ELR (cell line): ENCODE data around the gene ATG7.
"Not testable (repeated sequence)": the region's sequence is repeated elsewhere in the genome, so short reads cannot be mapped to it uniquely, and the experiment has no call there.

Source experiments
- DNase-seq: peaks from one replicate; pipeline ENCODE4 v3.0.0-alpha.2; 2015; ENCODE audit warnings: low read depth

ATG7 gene

GRCh38 chr3:11251807-11252176, 20.4 kb upstream of the ATG7 start:
- DNase-seq: no peak

DNA sequence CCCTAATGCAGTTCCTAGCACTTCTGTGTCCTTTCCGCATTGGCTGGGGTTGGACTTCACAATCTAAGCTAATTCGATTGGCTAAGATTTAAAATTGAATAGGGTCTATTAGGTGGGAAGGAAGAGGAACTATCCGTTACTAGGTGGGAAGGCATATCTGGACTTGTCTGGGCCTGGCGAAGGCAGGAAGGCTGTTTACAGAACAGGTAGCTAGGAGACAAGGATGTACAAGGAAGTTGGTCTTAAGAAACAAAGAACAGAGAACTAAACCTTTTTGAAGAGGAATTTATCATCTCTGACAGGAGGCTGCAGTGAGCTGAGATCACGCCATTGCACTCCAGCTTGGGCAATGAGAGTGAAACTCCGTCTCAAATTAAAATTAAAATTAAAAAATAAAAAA, 17.3 kb upstream of the ATG7 start:
- no peak for DNase-seq

DNA sequence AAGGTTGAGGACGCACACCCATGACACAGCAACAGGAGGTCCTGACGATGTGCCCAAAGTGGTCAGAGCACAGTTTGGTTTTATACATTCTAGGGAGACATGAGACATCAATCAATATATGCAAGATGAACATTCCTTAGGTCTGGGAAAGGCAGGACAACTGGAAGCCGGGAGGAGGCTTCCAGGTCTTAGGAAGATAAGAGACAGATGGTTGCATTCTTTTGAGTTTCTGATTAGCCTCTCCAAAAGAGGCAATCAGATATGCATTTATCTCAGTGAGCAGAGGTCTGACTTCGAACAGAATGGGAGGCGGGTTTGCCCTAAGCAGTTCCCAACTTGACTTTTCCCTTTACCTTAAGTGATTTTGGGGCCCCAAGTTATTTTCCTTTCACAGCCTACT, 16.7 kb upstream of the ATG7 start:
- not testable (repeated sequence) for DNase-seq

GRCh38 chr3:11258958-11259357, 13.2 kb upstream of the ATG7 start:
- no peak for DNase-seq

DNA sequence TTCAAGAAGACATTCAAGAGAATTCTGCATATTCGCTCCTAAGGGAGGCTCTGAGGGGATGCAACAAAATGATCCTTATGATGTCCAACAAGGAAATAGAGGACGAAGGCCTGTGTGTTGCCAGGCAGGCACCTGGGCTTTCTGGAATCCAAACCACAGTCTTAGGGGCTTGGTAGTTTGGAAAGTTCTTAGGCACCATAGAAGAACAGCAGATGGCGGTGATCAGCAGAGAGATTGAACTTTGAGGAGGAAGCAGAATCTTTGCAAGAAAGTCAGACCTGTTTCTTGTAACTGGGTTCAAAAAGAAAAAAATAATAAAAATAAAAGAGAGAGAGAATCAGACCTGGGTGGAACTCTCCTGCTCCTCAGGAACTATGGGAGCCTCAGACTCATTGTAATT, 11.7 kb upstream of the ATG7 start:
- DNase-seq: no peak

DNA sequence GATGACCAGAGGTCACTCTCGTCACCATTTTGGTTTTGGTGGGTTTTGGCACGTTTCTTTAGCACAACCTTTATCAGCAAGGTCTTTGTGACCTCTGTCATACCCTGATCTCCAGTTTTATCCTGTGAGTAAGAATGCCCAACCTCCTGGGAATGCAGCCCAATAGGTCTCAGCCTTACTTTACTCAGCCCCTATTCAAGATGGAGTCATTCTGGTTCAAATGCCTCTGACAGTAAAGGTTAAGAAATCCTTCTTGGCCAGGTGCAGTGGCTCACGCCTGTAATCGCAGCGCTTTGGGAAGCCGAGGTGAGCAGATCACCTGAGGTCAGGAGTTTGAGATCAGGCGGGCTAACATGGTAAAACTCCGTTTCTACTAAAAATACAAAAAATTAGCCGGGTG, 3.2 kb upstream of the ATG7 start:
- DNase-seq: no peak

DNA sequence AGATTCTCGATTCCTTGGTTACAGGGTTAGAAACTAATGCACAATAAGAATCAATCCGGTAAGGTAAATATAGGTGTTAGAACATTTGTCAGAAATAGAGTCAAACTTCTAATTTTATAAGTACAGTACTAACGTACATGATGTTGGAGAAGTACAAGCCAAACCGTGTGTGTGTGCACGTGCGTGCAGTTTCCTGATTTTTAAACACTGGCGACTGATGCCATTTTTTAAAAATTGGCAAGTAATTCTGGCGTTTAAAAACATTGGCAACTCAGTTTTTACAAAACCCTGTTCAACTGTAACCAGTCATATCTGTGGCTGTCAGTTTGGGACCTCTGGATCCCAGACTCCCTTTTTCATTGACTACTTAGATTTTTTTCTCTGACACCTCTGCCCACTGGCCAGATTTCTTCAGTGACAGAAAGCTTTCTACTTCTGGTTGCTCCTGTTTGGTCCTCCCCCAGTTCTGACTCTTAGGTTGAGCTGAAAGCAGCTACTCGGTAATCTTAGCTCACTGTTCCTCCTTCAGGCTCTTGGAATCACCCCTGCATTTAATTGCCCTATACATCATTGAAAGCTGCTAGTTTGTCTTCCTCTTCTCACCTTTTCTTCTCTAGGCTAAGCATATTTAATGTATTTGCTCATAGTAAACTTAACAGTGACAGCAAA, 843 bp downstream of the ATG7 start:
- DNase-seq: peak; percentile 41

DNA sequence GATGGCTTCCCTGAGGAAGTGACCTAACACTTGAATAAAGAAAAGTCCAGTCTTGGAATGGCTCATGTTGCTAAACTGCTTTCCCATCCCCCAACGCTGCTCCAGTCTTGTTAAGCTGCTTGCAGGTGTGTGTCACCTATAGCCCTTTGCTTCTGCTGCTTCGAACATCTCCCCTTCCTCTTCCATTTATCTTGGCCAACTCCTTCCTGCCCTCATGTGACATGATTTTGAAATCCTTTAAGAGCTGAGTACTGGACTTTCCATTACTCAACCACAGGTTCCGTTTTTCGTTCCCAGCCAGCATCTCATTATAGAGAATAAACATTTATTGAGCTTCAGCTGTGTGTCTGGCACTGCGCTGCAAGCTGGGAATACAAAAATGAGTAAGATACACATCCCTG, 1.7 kb downstream of the ATG7 start:
- peak; percentile 27 for DNase-seq

DNA sequence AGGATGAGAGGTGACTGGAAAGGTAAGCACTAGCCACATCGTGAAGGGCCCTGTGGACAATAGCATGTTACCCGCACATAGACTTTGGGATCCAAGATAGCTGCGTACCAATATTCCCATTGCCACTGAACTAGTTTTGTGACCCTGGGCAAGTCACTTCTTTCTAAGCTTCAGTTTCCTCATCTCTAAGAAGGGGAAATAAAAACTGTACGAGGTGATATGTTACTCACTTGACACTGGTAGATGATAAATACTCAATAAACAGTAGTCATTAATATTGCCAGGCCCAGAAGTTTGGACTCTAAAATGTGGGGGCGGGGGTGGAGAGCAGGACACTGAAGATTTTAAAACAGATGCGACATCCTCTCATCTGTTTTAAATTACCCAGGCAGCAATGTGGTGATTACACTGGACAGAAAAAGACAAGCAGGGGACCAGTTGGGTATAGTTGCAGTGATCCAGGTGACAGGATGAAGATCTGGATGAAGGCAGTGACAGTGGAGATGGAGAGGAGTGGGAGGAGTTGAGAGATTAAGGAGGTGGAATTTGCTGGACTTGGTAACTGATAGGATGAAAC, 2.5 kb downstream of the ATG7 start:
- DNase-seq: no peak

DNA sequence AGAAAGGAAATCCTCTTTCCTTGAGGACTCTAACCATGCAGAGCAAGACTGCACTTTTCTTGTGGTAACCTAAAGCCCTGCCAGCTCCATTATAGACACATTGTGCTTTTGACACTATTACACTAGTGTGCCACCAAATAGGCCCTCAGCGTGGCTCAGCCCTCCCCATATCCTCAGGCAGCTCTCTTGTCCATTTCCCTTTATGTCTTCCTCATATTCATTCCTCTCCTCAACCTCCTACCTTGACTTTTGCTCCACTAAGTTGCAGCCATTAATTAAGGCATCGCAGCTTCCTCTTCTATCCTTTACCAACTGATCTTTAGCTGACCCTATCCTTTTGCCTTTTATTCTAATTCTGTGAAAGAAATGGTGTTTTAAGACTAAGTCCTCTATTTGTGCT, 3.7 kb downstream of the ATG7 start:
- DNase-seq: no peak

GRCh38 chr3:11276901-11277300, 4.7 kb downstream of the ATG7 start:
- DNase-seq: peak; percentile 71

- no peak for DNase-seq
Measured at GRCh38 chr3:11282250-11283138, 10.3 kb downstream of the ATG7 start.

- no peak for DNase-seq
Measured at GRCh38 chr3:11283139-11283475, 10.9 kb downstream of the ATG7 start.

DNA sequence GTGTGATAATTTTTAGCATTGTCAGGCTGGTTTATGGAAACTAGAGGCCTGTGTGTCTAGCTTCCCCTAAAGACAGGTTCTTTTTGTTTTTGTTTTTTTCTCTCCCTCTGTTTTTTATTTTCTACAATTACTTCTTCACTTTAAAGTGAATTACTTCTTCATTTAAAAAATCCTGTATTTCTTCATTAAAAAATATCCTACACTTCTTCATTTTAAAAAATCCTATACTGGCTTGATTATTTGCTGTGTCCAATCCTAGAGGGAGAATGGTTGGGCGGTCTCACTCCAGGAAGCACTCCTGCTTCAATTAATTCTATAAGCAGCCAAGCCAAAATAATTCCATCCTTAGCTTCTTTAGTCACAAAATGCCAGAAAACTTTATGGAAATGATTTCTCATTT, 11.8 kb downstream of the ATG7 start:
- no peak for DNase-seq

- no peak for DNase-seq
Measured at GRCh38 chr3:11285471-11285870, 13.3 kb downstream of the ATG7 start.

- DNase-seq: no peak
Measured at GRCh38 chr3:11287404-11287803, 15.2 kb downstream of the ATG7 start.

- peak; percentile 66 for DNase-seq
Measured at GRCh38 chr3:11288021-11288491, 15.9 kb downstream of the ATG7 start.

GRCh38 chr3:11288786-11289637, 16.8 kb downstream of the ATG7 start:
- peak; percentile 94 for DNase-seq

DNA sequence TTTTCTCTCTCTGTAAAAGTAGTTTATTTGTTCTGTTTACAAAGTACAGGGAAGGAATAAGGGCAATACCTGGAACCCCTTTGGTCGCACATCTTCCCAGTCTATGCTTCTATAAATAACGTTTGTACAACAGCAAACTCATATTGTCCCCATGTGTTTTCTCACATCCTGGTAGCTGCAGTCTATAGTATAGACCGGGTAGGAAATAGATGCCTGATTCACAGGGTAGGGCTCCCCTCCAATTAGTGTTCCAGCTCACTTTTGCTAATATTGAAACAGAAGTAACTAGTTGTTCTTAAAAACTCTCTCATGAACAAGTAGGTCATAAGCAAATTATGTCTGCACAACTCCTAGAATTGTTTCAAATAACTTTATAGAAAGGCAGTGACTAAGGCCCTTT, 17.7 kb downstream of the ATG7 start:
- peak; percentile 24 for DNase-seq

- DNase-seq: peak; percentile 85
Measured at GRCh38 chr3:11290743-11291680, 18.8 kb downstream of the ATG7 start.

GRCh38 chr3:11291808-11292207, 19.6 kb downstream of the ATG7 start:
- no peak for DNase-seq
